Fibroblast of mammary gland (primary cell): ENCODE results near the gene SLC38A6.
A peak's percentile ranks its signal among the peaks of the same experiment; 100 is the strongest.

ENCODE experiments used
- DNase-seq: peaks from one replicate; pipeline ENCODE4 v3.0.0-alpha.2; 2010; ENCODE audit warnings: low read depth
- H3K4me3 ChIP-seq: 2 replicates; pipeline ENCODE4 v1.5.1; 2011; ENCODE audit warnings: low read depth, mild to moderate bottlenecking, low read length, moderate library complexity; ENCODE audit not compliant: control insufficient read depth
- TF ChIP-seq, protein P1 (sequence below): conservative IDR thresholded peaks from 2 replicates; pipeline ENCODE4 v1.5.1; 2011; ENCODE audit warnings: low read depth, low read length, inconsistent platforms; ENCODE audit not compliant: control insufficient read depth, insufficient read depth

Gene SLC38A6

DNA sequence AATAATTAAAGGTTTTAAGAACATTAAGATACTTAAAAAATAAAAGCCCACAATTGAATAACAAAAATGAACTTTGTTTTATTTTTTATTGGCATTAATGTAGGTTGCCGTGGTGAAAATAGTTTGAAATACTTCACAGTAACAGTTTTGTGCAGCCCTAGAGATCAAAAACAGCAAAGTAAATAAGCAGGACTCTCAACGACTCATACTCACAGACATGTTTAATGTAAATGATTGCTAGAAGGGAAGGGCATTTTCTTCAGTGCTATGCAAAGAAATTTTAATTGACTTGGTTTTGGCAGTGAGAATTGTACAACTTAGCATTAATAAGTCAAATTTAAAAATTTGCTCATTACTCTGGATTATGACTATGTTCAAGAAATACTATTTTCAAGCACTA, 16.1 kb upstream of the SLC38A6 start:
- peak; percentile 41 for DNase-seq
- H3K4me3 ChIP-seq = no peak overlapping the region
- TF ChIP-seq, protein P1, sequence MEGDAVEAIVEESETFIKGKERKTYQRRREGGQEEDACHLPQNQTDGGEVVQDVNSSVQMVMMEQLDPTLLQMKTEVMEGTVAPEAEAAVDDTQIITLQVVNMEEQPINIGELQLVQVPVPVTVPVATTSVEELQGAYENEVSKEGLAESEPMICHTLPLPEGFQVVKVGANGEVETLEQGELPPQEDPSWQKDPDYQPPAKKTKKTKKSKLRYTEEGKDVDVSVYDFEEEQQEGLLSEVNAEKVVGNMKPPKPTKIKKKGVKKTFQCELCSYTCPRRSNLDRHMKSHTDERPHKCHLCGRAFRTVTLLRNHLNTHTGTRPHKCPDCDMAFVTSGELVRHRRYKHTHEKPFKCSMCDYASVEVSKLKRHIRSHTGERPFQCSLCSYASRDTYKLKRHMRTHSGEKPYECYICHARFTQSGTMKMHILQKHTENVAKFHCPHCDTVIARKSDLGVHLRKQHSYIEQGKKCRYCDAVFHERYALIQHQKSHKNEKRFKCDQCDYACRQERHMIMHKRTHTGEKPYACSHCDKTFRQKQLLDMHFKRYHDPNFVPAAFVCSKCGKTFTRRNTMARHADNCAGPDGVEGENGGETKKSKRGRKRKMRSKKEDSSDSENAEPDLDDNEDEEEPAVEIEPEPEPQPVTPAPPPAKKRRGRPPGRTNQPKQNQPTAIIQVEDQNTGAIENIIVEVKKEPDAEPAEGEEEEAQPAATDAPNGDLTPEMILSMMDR = no peak

DNA sequence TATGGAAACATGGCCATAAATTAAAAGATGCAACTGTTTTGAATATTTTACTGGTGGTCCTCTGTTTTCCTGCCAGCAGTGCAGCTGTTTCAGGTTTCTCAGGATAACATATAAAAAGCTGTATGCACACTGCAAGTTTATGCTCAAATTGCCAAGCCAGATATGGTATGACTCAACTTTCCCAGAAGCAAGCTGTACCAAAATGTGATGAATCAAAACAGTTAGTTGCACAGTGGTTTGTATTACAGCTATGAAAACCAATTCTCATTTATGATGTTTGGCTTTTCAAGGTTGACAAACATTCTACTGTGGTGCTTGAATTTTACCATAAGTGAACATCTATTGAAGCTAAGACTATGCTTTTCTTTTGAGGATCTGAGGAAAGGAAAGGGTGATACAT, 15.6 kb upstream of the SLC38A6 start:
- TF ChIP-seq, protein P1 = no peak
- DNase-seq = peak; percentile 87
- no peak overlapping the region for H3K4me3 ChIP-seq

DNA sequence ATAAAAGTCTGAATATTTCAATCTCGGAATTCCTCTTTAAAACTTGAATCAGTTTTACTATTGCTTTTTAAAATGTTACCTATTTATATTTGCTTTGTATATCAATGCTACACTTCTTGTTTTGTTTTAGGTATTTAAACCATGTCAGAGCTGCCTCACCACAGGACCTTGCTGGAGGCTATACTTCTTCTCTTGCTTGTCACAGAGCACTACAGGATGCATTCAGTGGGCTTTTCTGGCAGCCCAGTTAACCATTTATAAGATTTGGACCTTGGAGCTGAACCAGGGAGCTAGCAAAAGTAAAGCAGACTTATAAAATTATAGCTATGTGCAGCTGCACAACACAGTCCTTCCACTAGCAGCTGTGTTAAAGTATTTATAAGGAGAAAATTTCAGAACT, 12.9 kb upstream of the SLC38A6 start:
- no peak for DNase-seq
- TF ChIP-seq, protein P1 = no peak
- H3K4me3 ChIP-seq = no peak overlapping the region

DNA sequence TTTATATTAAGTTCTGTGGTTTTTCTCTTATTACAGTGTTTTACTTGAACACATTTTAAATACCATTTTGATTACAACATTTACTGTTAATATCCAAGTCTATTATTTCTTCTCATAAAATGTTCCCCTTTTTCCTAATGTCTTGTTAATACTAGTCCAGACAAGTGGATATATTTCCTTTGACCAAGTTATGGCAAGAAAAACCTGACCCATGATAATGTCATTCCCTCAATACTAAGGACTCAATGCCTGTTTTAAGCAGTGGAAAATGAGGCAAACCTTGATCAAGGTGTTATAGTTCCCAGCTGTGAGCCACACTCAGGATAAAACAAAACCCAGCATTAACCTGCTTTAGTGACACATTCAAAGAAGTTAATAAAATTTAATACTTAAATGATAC, 12.4 kb upstream of the SLC38A6 start:
- DNase-seq = no peak
- H3K4me3 ChIP-seq = no peak overlapping the region
- TF ChIP-seq, protein P1 = no peak

DNA sequence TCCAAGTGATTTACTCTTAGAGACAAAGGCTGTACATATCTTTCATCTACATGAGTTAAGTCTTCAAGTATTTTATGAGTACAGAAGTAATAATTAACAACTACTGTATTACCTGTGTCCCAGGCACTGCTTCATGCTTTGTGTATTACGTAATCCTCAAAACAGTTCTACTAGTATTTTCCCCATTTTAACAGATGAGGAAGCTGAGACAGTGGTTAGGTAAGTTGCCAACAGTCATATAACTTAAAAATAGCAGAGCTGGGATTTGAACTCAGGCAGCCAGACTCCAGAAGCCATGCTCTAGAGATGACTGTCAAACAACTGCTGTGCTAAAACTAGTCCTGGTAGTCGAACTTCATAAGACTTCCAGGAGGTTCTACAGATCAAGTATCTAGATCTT, 10.9 kb upstream of the SLC38A6 start:
- DNase-seq = no peak
- H3K4me3 ChIP-seq = no peak overlapping the region
- TF ChIP-seq, protein P1 = no peak

DNA sequence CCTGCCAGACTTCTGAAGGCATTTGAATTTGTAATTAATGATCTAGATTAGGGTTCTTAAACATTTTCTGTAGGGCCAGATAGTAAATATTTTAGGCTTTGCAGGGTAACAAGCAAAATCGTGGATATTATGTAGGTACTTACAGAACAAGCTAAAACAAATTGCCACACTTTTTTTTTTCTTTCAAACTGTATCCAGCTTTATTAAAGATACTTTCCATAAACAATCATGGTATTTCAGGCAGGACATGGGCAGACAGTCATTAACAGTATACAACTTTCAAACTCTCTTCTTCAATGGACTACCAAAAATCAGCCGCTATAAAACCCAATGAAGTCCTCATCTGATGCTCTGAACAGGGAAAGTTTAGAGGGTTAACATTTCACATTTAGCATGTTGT, 9.8 kb upstream of the SLC38A6 start:
- TF ChIP-seq, protein P1 = no peak
- no peak overlapping the region for H3K4me3 ChIP-seq
- DNase-seq = no peak

DNA sequence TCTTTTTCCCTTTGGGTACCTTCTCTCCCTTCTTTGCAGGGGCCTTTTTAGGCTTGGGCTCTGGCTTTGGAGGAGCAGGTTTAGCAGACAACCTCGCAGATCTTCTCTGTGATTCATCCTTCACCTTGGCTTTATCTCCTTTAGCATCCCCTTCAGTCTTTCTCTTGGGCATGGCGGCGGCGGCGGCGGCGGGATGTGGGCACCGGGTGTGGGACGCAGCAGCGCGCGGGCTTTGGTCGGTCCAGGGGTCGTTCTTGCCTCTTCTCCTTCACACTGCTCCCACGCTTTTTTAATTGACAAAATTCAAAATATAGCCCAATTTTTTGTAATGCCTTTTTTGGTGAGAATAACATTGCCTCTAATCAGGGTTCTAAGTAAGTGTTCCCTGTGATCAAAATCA, 8.8 kb upstream of the SLC38A6 start:
- TF ChIP-seq, protein P1 = no peak
- no peak overlapping the region for H3K4me3 ChIP-seq
- no peak for DNase-seq
